ELF-1 (cell line): Measurements from ENCODE around the gene SMAD2.
"Not testable (repeated sequence)": the region's sequence is repeated elsewhere in the genome, so short reads cannot be mapped to it uniquely, and the experiment has no call there.

ENCODE experiments used
- DNase-seq: peaks from one replicate; pipeline ENCODE4 v3.0.0-alpha.2; 2016; ENCODE audit warnings: low read depth, low spot score

SMAD2 gene

GRCh38 chr18:47794725-47795433, 135.6 kb downstream of the SMAD2 start:
- DNase-seq: no peak

- DNase-seq: no peak
Measured at GRCh38 chr18:47793609-47794008, 136.8 kb downstream of the SMAD2 start.

GRCh38 chr18:47791461-47791985, 138.9 kb downstream of the SMAD2 start:
- DNase-seq: no peak

DNA sequence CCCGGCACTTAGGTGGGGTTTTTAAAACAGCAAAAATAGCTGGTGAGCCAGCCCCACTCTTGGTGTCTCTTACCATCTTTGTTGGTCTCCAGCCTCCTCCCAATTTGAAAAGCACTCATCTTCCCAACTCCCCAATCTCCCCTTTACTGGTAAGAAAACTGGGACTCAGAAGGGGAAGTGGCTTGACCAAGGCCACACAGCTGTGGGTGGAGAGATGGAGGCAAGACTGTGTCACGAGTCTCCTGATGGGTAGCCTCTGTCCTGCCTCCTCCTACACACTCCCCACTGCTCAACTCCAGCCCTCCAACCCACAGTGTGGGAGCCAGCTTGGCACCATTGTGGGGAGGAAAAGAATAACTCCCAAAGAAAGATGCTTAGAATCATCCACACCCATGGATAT, 140.4 kb downstream of the SMAD2 start:
- DNase-seq: no peak

DNA sequence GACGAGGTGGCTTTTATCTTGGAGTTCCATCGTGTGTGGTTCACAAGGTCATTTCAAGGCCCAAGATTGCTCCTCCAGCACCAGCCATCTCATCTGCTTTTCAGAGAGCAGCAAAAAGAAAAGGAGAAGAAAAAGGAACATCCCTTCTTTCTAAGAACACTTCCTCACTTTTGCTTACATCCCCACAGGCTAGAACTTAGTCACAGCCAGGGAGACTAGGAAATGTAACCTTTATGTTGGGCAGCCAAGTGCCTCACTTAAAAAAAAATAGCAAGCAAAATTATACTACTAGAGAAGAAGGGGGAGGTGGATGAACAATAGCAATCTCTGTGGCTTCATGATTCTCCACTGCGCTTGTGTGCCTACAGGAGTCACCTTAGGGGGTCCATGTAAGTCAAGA, 141.8 kb downstream of the SMAD2 start:
- no peak for DNase-seq

DNA sequence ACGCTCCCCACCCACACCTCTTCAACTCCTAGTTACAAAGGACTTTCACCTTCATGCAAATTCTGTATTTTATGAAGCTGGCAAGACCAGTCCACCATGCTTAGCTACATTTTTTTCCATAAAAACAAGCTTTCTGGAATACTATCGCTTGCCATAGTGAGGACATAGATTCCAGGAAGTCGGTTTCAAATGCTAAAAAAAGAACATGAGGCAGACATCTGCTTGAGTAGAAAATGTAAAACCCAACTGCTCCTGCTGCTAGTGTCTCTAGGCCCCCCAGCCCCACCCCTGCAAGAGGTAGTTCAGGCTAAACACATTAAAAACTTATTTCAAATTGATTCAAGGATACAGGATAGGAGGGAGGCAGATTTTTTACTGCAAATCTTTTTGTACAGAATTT, 148.9 kb downstream of the SMAD2 start:
- no peak for DNase-seq

DNA sequence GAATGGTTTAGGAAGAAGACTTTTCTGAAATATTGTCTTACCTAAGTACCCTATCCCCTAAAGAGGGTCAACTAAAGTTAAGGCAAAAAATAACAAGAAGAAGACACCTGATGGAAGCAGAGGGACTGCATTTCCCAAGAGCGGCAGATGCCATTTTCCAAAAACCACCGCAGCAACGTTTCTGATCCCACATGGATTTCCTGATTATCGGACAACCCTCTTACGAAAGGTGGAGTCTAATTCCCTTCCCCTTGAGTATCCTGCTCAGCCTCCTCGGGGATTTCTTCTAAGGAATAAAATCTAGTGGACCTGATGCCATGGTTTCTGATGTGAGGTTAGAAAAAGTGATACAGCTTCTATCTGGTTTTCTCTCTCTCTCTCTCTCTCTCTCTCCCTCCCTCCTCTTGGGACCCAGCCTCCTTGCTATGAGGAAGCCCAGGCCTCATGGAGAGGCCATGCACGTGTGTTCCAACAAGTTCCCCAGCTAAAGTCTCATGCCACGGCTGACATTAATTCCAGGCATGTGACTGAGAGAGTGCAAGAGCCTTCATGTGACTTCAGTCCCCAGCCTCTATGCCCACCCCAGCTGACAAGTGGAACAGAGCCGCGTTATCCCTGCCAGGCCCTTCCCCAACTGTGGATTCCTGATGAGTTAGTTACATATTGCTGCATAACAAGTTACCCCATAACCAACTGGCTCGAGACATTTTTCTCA, 150.3 kb downstream of the SMAD2 start:
- DNase-seq: no peak

DNA sequence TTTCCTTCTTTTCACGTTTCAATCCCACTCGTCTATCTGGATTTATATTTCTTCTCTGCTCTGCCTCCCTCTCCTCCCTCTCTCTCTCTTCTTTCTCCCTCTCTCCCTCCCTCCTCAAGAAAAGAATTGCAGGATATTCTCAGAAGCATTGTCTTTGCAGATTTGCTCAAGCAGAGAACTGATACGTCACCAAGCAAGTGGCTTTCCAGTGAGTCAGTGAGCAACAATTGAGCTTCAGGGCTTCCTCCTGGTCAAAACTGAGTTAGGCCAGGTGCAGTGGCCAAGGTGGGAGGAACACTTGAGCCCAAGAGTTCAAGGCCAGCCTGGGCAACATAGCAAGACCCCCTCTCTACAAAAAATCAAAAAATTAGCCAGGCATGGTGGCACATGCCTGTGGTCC, 151.1 kb downstream of the SMAD2 start:
- no peak for DNase-seq

DNA sequence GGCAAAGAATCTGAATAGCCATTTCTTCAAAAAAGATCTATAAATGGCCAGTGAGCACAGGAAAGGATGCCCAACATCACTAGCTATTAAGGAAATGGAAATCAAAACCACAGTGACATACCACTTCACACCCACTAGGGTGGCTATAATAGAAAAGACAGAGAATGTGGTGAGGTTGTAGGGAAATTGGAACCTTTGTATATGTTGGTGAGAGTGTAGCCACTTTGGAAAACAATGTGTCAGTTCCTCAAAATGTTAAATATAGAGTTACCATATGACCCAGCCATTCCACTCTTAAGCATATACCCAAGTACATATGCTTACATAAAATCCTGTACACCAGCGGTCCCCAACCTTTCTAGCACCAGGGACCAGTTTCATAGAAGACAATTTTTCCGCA, 152.8 kb downstream of the SMAD2 start:
- no peak for DNase-seq

GRCh38 chr18:47775961-47776360, 154.5 kb downstream of the SMAD2 start:
- no peak for DNase-seq

DNA sequence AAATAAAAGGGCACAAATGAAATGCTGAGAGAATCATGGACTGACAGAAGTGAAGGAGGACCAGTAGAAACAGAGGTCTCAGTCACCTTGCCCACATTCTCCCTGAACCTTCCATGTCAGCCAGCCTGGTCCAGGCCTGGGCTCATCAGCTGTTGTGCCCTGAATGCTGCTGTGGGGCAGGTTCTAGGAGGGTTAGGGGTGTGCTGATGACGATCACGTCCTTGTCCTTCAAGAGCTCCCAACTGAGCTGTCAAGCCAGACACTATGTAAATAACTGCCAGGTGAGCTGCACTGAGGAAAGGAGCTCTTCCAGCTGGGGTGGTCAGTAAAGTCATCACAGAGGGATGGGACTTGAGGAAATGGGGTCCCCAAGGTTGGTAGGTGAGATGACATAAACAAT, 156.5 kb downstream of the SMAD2 start:
- no peak for DNase-seq

DNA sequence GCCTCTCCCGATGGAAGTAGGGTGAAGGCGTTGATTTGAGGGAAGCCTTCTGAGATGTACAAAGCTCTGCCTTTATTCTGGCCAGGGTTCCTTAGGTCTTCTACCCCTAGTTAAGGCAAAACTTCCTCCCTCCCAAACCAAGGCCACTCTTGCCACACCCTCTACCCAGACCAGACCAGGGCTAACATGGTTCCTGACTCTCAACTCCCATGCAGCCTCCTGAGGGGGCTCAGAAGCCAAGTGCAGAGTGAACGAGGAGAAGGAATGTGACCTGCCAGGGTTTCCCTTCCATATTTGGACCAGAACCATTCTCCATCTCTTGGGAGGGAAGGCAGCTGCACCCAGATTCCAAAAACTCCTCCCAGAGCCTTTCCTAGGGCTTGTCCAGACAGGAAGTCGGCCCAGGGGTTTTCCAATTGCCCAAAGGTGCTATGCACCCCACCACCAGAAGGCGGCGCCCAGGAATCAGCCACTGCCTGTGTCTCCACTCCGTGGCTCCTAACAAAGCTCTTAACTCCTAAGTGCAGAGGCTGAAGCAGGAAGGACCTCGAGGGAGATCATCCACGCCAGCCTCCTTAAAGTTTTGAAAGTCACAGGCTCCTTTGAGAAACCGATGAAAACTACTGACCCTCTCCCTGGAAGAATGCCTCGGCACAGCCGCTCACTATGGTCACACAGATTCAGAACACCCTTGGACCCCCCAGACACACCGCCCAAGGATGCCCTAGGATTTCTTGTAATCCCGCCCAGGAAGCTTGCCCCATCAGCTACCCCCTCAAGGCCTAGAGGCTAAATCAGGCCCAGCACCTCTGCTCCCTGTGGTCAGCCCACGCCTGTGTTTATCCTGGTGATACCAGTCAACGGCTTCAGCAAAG, 157.8 kb downstream of the SMAD2 start:
- peak; percentile 93 for DNase-seq

- no peak for DNase-seq
Measured at GRCh38 chr18:47771922-47772321, 158.5 kb downstream of the SMAD2 start.

DNA sequence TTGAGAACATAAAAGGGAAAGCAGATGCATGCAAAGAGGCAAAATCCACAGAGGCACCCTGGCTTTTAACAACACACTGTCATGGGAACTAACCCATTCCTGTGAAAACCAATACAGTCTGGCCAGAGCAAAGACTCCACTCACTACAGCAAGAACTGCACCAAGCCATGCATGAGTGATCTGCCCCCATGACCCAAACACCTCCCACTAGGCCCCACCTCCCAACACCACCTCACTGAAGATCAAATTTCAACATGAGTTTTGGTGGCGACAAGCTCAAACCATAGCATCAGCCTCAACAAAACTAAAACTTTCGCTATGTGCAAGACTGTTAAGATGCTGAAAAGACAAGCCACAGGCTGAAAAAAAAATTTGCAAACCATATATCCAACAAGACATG, 162.8 kb downstream of the SMAD2 start:
- DNase-seq: peak; percentile 23

DNA sequence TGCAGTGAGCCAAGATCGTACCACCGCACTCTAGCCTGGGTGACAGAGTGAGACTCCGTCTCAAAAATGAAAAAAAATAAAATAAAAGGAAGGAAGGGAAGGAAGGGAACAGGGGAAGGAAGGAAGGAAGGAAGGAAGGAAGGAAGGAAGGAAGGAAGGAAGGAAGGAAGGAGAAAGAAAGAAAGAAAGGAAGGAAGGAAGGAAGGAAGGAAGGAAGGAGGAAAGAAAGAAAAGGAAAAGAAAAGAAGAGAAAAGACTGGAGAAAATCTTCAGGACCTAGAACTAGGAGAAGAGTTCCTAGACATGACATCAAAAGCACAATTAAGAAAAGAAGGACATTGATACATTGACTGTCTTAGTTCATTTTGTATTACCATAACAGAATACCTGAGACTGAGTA, 163.3 kb downstream of the SMAD2 start:
- DNase-seq: not testable (repeated sequence)
